ENCODE results near the gene NFXL1.

NFXL1 gene

DNA sequence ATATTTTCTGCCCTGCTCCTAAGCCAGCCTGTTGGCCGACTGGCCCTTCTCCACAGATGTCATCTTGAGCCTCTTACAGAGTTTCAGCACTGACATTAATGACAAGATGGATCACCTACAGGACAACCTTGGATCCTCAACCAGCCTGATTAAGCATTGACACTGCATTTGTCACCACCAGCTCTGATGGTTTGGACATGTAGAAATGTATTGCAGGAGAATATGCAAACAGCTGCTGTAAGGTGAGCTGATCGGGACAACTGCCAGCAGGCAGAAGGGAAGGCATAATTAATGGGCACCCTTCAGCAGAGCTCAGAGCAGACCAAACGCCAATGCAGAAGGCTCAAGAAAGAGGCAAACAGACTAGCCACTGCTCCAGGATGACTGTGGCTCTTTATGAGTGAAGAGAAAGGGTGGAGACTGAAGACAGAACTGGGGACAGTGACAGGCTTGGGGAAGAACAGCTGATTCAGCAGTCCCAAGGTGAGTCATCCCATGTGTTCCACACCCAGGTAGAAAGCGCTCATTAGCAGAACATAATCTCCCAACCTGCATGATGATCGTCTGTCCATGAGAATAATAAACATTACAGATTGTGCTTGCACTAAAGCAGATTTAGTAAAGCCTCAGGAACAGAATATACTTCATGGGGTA lies 83.2 kb downstream of the NFXL1 start:
- DNase-seq (ENCODE audit: low spot score), result no peak

DNA sequence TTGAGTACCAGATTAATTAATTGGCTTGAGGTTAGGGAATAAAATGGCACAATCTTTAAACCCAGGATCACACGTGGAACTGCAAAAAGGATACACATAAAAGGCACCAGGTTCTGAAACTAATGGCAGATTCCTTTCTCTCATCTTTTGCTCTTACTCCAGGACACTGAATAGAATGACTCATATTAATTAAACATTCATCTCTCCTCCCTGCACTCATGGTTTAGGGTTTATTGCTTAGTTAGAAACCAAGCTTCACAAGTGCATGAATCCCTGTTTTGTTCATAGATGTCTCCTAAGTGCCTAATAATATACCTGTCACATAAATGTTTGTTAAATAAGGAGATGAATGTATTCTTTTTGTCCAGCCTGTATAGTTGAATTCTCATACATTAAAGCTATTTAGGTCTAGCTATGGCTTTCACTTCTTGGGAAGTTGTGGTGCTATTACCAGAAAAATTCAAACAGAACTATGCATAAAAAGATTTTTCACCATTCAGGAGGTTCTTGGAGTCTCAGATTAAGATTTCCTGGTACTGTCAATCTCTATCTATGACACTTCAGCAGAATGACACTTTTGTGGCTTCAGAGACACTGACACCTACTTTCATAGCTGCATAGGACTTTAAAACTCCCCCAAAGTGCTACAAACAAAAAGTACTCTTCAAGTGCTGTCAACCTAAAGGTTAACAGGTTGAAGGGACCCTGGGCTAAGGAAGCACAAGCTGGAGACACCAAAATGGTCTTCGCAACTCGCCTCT lies 83.9 kb downstream of the NFXL1 start:
- DNase-seq (ENCODE audit: low spot score), result no peak

DNA sequence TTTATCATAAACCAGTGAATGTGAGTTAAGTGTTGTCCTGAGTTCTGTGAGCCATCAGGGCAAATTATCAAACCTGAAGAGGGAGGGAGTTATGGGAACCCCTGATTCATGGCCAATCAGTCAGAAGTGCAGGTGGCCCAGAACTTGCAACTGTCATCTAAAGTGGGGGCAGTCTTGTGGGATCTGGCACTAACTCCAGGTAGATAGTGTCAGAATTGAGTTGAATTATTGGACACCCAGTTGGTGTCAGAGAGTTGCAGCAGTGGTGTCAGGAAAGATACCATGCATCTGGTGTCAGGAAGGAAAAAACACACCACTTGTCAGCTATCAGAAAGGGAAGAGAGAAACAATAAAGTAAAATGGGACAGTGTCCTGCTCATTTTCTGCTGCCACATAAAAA lies 84.9 kb downstream of the NFXL1 start:
- no peak for DNase-seq (ENCODE audit: low spot score)

DNA sequence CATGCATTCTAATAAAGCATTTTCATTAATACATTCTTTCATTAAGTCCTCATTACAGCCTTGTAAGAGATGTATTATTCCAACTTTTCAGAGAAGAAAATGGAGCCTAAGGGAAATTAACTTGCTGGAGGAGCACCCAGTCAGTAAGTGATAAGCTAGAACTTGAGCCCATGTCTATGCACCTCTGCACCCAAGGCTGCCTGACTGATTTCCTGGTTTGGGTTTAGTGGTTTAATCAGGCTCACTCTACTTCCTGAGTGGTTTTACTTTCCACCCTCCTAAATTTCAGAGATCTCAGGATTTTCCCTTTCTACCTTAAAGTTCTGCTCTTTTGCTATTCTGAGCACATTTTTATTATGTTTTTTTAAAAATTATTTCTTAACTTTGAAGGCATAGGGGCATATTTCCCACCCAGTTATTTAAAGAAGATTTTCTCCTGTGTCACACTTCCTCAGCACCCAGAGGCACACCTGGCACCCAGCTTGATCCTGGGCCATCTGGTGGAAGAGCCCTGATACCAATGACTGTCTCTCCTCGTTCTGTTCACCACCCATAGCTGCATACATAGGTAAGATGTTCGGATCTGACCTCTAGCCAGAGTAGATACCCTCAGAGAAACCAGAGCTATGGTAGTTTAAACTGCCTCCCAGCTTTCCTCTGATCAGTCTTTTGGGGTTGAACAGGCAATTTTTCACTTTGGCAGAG lies 86.9 kb downstream of the NFXL1 start:
- DNase-seq (ENCODE audit: low spot score), result no peak

DNA sequence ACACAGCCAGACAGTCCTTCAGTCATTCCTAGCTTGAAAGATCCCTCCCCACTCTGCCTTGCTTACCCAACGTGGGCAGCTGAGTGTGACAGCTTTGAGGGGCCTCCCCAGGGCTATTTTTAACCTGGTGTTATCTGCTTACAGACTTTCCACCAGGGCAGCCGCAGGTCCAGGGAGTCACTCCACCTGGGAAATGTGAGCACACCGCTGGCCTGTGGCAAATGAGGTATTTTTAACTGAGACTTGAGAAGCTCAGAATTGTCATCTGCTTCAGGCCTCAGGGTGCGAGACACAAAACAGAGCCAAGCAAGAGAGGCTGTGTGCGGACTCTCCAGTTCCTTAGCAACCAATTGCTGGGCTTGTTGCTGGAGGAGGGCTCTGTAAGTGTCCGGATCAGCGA lies 89.5 kb downstream of the NFXL1 start:
- DNase-seq (ENCODE audit: low spot score), result no peak

DNA sequence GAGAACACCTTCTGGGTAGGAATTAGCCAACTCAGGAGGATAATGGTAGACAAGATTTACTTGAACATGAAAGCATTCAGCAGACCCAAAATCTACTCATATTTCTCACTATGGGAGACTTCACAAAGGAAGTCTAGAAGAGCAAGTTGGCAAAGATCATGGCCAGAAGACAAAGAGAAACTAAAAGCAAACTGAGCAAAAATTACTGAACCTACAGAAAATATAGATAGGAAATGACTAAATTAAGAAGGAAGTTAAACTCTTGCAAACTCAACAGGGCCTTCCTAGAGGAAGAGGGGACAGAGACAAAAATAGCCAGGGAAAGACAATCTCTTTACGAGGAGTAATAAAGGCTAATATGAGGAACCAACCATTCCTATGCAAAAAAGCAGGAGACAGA lies 95.2 kb downstream of the NFXL1 start:
- no peak for DNase-seq (ENCODE audit: low spot score)

DNA sequence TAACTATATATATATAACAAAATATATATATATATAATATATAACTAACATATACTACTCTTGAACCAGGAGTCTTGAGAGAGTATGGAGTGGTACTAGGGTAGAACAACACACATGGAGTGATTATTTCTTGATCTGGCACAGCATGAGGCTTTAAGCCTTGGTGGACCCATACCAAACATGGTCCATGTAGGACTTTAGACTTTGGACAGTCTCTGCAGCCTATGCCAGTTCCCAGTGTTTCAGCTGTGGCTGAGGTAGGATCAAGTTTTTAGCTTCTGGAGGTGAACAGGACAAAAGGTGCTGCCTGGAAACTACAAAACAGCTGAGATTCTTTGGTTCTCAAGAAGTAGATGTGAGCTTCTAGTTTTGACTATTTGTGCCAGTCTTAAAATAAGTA lies 97.1 kb downstream of the NFXL1 start:
- no peak for DNase-seq (ENCODE audit: low spot score)

DNA sequence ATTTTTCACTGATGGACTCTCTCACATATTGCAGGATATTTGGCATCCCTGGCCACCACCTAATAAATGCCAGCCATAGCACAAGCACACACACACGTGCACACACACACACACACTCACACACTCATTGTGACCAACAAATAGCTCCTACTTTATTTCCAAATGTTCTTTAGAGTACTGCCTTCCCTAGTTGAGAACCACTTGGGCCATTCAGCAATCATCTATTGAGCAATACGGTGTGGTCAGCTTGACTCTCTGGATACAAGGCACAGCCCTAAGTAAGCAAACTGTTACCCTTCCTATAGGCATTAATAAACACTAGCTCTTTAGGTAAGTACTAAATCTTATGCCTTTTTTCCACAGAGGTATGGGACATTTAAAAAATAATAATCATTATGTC lies 97.6 kb downstream of the NFXL1 start:
- no peak for DNase-seq (ENCODE audit: low spot score)

DNA sequence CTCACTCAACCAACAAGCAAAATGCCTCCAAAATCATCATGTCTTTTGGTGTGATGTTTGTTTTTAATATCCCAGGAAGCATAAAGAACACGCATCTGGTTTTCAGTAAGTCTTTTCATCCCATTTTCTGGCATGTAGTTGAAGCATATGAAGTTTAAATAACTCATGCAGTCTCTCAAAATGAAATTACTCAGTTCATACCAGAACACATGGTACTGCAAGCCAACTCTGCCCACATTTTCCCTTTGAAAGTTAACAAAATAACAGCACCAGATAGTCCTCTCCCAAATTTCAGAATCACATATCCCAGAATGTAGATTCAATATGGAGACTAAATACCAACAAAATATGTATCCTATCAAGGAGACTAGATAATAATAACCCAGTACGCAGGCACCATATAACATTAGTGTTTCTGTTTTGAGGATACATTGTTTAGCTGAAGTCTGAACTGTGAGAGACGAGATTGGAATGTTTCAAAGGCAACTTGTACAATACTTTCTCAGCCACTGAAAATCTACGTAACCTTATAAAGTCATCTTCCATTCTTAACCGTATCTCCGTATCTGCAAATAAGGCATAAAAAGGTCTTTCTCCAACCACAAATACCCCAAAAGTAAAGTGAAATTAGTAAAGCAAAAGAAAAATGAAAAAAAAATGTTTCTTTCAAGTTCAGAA lies 99.6 kb downstream of the NFXL1 start:
- DNase-seq (ENCODE audit: low spot score), result no peak

DNA sequence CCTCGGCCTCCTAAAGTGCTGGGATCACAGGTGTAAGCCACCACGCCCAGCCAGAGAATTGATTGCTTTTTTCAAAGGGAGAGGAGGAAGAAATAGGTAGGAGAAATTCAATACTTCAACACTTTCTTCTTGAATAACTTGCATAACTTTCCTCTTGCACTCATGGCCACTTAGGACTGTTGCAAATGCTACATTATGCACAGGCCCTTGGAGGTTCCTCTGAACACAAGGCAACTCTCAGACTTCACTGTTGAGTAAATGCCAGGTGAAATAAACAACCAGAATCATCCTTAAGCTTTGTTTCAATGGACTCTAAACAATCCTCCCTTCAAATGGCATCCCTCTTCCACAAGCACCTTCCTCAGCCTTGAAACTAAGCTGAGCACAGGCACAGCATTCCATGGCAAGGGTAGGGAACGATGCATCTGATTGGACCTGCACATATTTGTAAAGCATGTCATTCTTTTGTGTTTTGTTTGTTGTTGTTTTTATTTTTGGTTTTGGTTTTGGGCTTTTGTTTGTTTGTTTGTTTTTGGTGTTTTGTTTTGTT lies 104.7 kb downstream of the NFXL1 start:
- no peak for DNase-seq (ENCODE audit: low spot score)

DNA sequence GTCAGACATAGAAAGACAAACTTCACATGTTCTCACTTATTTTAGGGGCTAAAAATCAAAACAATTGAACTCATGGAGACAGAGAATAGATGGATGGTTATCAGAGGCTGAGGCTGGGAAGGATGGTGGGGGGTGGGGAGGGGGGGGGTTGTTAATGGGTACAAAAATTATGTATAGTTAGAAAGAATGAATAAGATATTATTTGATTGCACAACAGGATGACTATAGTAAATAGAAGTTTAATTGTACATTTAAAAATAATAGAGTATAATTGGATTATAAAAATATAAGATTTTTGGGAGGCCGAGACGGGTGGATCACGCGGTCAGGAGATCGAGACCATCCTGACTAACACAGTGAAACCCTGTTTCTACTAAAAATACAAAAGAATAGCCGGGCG lies 109.8 kb downstream of the NFXL1 start:
- DNase-seq (ENCODE audit: low spot score), result no peak

DNA sequence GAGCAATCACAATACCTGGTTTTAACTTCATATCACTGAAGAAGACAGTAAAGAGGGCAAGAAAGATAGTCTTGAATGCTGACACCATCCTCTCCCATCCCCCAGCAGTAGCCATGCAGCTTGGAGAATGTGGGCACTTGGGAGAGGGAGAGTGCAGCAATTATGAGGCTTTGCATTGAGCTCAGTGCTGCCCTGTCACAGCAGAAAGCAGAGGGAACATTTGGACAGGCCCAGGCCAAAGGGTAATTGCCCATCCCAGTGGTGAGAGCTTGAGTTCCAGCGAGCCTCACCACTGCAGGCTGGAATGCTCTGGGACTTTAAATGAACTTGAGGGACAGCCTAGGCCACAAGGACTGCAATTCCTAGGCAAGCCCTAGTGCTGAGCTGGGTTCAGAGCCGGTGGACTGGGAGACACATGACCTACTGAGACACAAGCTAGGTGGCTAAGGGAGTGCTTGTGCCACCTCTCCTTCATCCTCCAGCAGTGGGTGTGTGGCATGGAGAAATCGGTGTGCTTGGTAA lies 112.8 kb downstream of the NFXL1 start:
- DNase-seq (ENCODE audit: low spot score), result no peak

DNA sequence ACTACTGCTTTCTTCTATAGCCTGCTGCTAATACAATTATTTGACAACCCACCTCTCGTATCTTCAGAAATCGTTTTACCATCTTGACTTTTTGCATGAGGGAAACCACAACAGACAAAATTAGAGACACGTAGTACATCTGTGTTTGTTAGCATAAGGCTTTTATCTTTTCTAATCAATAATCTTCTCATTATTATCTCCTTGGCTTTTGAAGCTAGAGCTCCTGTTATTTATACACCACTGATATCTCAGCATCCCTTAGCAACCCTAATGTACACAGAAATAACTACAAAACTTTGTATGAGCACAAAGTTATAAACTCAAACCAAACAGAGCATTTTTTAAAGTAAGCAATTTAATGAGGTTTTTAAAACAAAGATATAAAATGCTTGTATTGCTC lies 116.2 kb downstream of the NFXL1 start:
- DNase-seq (ENCODE audit: low spot score), result no peak
